Colonic mucosa (tissue), 4 donors: ENCODE results near the gene KRTAP10-6. TPM values are rescaled to one million over a fixed set of nuclear protein-coding genes. Genes with fewer than 3 reads are reported as not detected.
"Not testable (repeated sequence)": the region's sequence is repeated elsewhere in the genome, so short reads cannot be mapped to it uniquely, and the experiment has no call there.

Experiments
- DNase-seq: peaks from one replicate; pipeline ENCODE4 v3.0.0-alpha.2; 2020
- H3K27ac ChIP-seq: fragments of 200-600 bp; one replicate; pipeline ENCODE4 v1.8.0; 2021
- H3K27me3 ChIP-seq: fragments of 200-600 bp; one replicate; pipeline ENCODE4 v1.8.0; 2021
- H3K36me3 ChIP-seq: fragments of 200-600 bp; one replicate; pipeline ENCODE4 v1.8.0; 2021
- H3K4me1 ChIP-seq: fragments of 200-600 bp; one replicate; pipeline ENCODE4 v1.8.0; 2021; ENCODE audit warnings: mild to moderate bottlenecking
- H3K4me3 ChIP-seq: fragments of 200-600 bp; one replicate; pipeline ENCODE4 v1.8.0; 2021
- H3K9ac ChIP-seq, 2 donors: one replicate each; pipeline ENCODE4 v1.7.0; 2013; ENCODE audit warnings: control low read depth in 2 of 2, low read depth in 2 of 2, low read length in 2 of 2
- H3K9me3 ChIP-seq: fragments of 200-600 bp; one replicate; pipeline ENCODE4 v1.8.0; 2021
- CTCF ChIP-seq: fragments of 200-600 bp; IDR thresholded peaks from one replicate; pipeline ENCODE4 v1.8.0; 2022; ENCODE audit warnings: antibody characterized with exemption, mild to moderate bottlenecking
- intact Hi-C: fragments of 100-400 bp; cut with DNase I; formaldehyde crosslinking; loops from one replicate; pipeline ENCODE4 v1.14.1; 2022
- total RNA-seq, 2 donors: library from RNA; stranded (reverse); fragmentation: NEBNext Ultra II Directional in 1 of 2; extraction: Animal tissue kit (Norgen Biotek cat#: 25700) in 1 of 2; gene quantifications; one replicate each; pipeline ENCODE4 v1.2.1, GENCODE V29; 2021
- donor health status: healthy.
- donor health status: DM: no; HTN: no; CAD: no.
- donor health status: DM: no; HTN: no; CAD: no.

KRTAP10-6 gene
- total RNA-seq, 2 donors from 2014 or later = not detected

- H3K27me3 ChIP-seq = no peaks in the 10 kb centered on the region
- no peaks in the 10 kb centered on the region for H3K36me3 ChIP-seq
- intact Hi-C loops = no loop called here
- no peak for TF ChIP-seq CTCF
- H3K27ac ChIP-seq = no peak overlapping the region
- H3K4me3 ChIP-seq = no peak overlapping the region
- H3K4me1 ChIP-seq = no peaks in the 10 kb centered on the region
- DNase-seq = no peak
- H3K9ac ChIP-seq = no peak overlapping the region
- H3K9me3 ChIP-seq = no peaks in the 10 kb centered on the region
Observed at GRCh38 chr21:44603109-44603875, 11.0 kb upstream of the KRTAP10-6 start.

- intact Hi-C loops = no loop called here
- no peak for DNase-seq
- no peak for TF ChIP-seq CTCF
- Histone ChIP-seq H3K4me1 (no peaks in the 10 kb centered on the region), H3K4me3 (no peak overlapping the region), H3K27me3 (no peaks in the 10 kb centered on the region), H3K9ac (no peak overlapping the region), H3K27ac (no peak overlapping the region), H3K36me3 (no peaks in the 10 kb centered on the region), H3K9me3 (no peaks in the 10 kb centered on the region)
Observed at GRCh38 chr21:44602463-44602850, 10.2 kb upstream of the KRTAP10-6 start.

- H3K9me3 ChIP-seq = no peaks in the 10 kb centered on the region
- no peak for TF ChIP-seq CTCF
- H3K27ac ChIP-seq = no peak overlapping the region
- no peak overlapping the region for H3K9ac ChIP-seq
- no peaks in the 10 kb centered on the region for H3K4me1 ChIP-seq
- no peak for DNase-seq
- H3K27me3 ChIP-seq = no peaks in the 10 kb centered on the region
- no peak overlapping the region for H3K4me3 ChIP-seq
- intact Hi-C loops = no loop called here
- no peaks in the 10 kb centered on the region for H3K36me3 ChIP-seq
Observed at GRCh38 chr21:44601596-44602462, 9.5 kb upstream of the KRTAP10-6 start.

- H3K36me3 ChIP-seq, H3K9me3 ChIP-seq, H3K9ac ChIP-seq, H3K27ac ChIP-seq, H3K27me3 ChIP-seq, intact Hi-C loops, H3K4me3 ChIP-seq, H3K4me1 ChIP-seq, DNase-seq: not testable (repeated sequence)
Observed at GRCh38 chr21:44601091-44601490, 8.8 kb upstream of the KRTAP10-6 start.

- intact Hi-C loops, H3K27me3 ChIP-seq, DNase-seq, H3K9ac ChIP-seq, H3K4me3 ChIP-seq, H3K9me3 ChIP-seq, H3K27ac ChIP-seq, H3K4me1 ChIP-seq, H3K36me3 ChIP-seq: not testable (repeated sequence)
Observed at GRCh38 chr21:44600118-44600978, 8.0 kb upstream of the KRTAP10-6 start, which contains the start of gene KRTAP10-7. KRTAP10-7 (plus strand) TSS chr21:44600597; CDS start chr21:44600622, 25 bp downstream.
